Stimulated activated CD8-positive, alpha-beta memory T cell treated with anti-CD3 and anti-CD28 coated beads, Interleukin-7, amount 100 ng/mL, for 1 hour (primary cell): ENCODE data around the gene PKP3.
"Not testable (repeated sequence)": the region's sequence is repeated elsewhere in the genome, so short reads cannot be mapped to it uniquely, and the experiment has no call there.

ENCODE experiments used
- DNase-seq, 2 donors: peaks; one replicate each; pipeline ENCODE4 v3.0.0-alpha.2; 2020; ENCODE audit warnings: low read depth in 2 of 2

Gene PKP3, protein sequence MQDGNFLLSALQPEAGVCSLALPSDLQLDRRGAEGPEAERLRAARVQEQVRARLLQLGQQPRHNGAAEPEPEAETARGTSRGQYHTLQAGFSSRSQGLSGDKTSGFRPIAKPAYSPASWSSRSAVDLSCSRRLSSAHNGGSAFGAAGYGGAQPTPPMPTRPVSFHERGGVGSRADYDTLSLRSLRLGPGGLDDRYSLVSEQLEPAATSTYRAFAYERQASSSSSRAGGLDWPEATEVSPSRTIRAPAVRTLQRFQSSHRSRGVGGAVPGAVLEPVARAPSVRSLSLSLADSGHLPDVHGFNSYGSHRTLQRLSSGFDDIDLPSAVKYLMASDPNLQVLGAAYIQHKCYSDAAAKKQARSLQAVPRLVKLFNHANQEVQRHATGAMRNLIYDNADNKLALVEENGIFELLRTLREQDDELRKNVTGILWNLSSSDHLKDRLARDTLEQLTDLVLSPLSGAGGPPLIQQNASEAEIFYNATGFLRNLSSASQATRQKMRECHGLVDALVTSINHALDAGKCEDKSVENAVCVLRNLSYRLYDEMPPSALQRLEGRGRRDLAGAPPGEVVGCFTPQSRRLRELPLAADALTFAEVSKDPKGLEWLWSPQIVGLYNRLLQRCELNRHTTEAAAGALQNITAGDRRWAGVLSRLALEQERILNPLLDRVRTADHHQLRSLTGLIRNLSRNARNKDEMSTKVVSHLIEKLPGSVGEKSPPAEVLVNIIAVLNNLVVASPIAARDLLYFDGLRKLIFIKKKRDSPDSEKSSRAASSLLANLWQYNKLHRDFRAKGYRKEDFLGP

DNA sequence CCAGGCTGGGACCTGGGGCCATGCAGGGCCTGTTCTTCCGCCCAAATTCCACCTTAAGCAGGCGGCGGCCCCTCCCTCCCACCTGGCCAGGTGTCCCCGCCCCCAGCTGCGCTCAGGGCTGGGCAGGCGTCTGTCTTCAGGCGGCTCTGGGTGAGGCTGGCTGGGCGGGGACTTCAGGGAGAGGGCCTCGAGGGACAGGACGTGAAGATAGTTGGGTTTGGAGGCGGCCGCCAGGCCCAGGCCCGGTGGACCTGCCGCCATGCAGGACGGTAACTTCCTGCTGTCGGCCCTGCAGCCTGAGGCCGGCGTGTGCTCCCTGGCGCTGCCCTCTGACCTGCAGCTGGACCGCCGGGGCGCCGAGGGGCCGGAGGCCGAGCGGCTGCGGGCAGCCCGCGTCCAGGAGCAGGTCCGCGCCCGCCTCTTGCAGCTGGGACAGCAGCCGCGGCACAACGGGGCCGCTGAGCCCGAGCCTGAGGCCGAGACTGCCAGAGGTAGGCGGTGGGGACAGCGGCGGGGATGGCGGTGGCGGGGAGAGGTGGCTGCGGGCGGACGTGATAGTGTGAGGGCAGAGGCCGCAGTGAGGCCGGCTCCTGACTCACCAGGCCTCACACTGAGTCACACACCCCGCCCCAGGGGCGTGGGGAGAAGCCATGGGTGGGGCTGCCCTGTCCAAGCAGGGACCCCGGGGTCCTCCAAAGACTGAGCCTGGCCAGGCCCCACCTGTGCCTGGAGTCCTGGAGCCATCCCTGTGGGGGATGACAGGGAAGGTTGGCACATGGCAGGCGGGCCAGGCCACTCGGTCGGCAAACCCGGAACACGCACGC lies at the start of gene PKP3:
Gene PKP3, plus strand, starts transcription at position 176 of the 824 bp plus-strand sequence. Its CDS starts 84 bp downstream, at position 260.
- DNase-seq, result no peak

DNA sequence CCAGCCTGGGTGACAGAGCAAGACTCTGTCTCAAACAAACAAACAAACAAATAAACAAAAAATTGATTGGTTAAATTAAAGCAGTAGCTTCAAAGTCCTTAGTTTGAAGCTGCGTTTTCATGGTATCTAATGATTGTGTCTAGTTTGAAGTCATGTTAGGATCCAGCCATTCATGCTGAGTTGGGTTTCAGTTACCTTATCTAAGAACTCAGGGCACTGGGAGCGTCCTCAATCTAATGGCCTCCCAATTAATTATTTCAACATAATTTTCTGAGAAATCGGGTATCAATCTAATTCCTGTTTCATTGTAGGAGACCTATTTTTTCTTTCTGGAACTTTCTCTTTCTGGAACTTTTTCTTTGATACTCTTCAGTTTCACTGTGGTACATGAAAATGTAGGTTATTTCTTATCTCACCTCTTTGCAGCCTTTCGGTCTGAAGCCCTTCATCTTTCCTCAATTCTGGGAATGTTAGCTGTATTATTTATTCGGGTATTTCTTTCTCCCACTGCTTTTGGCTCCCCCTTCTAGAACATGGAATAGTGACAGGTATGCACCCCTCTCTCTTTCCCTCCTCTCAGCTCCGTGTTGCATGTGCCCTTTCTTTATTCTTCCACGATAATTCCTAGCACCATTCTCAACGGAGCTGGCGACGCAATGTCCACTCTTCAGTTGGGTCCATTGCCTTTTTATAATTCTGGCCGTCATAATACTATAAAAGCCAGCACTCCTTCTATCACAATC lies 49.0 kb upstream of the PKP3 start:
- no peak for DNase-seq

DNA sequence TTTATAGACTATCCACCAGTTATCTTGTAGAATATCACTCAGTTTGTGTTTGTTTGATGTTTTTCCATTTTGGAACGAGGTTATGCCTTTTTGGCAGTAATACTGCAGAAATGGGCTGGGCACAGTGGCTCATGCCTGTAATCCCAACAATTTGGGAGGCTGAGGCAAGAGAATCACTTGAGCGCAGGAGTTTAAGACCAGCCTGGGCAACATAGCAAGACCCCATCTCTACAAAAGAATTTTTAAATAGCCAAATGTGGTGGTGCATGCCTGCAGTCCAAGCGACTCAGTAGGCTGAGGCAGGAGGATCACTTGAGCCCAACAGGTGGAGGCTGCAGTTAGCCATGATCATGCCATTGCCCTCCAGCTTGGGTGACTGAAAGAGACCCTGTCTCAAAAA lies 47.5 kb upstream of the PKP3 start:
- no peak for DNase-seq

DNA sequence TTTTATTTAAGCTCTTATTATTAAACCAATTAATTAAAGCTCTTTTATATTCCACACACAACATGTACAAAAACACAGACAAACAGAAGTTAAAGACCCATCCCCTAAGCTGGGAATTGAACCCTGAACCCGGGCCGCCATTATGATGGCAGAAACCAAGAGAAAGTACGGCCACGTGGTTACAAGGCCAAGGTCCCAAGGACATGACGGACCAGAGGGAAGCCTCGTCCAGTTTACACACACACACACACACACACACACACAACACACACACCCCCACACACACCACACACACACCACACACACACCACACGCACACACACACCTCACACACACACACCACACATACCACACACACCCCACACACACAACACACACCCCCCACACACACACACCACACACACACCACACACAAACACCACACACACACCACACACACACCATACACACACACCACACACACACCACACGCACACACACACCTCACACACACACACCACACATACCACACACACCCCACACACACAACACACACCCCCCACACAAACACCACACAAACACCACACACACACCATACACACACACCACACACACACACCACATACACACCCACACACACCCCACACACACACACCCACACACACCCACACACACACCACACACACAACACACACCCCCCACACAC lies 44.6 kb upstream of the PKP3 start:
- DNase-seq, result not testable (repeated sequence)

DNA sequence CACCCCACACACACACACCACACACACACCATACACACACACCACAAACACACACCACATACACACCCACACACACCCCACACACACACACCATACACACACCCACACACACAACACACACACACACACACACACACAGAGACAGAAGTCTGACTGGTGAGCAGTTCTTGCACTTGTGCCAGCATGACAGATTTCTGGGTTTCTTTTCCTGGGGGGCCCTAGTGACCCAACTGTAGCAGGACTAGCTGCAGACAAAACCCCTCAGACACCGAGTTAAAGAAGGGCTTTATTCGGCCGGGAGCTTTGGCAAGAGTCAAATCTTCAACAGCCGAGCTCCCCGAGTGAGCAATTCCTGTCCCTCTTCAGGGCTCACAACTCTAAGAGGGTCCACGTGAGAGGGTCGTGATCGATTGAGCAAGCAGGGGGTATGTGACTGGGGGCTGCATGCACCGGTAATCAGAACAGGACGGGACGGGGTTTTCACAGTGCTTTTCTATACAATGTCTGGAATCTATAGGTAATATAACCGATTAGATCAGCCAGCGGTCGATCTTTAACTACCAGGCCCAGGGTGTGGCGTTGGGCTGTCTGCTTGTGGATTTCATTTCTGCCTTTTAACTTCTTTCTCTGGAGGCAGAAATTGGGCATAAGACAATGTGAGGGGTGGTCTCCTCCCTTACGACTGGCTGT lies 43.8 kb upstream of the PKP3 start:
- DNase-seq, result not testable (repeated sequence)

DNA sequence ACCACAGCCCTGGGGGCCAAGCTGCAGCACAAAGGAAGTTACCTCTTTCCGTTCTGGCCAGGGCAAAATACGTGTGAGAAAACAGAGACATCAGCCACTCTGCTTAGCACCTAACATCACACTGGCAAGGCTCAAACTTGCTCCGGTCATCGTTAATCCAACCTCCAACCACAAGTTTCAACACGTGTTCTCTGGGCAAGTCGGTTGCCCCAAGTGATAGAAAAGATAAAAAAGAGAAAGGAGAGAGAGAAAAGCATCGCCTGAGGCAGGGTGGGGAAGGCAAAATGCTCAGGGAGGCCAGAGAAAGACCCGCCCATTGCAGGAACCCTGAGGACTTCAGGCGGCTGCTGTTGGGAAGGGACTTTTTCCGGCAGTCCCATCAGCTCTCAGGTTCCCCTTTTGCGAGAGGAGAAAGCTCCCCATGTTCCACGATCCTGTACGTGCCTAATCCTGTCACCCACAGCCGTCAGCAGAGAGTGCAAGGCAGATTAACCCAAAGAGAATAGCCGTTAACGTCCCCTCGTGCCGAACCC lies 43.2 kb upstream of the PKP3 start:
- no peak for DNase-seq

DNA sequence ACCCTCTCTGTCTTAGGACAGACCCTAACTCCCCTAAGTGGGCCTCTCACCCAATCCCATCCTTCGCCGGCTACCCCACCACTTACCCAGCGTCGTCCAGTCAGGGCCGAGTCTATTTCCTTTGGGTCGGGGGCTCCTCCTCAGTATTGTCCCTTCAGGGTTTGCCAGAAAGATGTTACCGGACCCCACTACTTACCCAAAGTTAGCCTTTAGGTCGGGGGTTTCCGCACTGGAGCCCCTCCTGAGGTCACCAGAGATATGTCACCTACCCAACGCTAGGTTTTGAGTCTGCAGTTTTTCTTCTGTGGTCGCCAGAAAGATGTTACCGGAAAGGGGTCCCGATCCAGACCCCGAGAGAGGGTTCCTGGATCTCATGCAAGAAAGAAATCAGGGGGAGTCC lies 42.6 kb upstream of the PKP3 start:
- DNase-seq, result no peak

DNA sequence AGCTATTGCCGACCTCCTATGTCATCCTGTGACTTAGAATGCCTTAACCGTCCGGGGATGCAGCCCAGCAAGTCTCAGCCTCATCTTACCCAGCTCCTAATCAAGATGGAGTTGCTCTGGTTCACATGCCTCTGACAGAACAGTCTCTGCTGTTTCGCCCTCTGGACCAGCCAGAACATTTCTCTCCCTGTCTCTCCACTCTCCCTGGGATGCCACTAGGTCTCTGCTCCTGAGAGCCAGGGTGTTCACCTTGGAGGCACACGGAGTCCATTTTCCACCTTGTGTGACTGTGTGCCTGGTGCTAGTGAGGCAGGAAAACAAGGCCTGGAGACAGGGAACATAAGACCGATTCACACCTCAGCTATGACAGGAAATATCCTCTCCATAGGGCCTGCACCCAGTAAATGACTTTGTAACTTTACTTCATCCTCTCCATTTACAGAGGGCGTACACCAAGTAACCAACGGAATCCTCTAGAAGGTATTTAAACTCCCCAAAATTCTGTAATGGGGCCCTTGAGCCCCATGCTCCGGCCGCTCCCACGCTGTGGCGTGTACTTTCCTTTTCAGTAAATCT lies 41.5 kb upstream of the PKP3 start:
- DNase-seq, result no peak

DNA sequence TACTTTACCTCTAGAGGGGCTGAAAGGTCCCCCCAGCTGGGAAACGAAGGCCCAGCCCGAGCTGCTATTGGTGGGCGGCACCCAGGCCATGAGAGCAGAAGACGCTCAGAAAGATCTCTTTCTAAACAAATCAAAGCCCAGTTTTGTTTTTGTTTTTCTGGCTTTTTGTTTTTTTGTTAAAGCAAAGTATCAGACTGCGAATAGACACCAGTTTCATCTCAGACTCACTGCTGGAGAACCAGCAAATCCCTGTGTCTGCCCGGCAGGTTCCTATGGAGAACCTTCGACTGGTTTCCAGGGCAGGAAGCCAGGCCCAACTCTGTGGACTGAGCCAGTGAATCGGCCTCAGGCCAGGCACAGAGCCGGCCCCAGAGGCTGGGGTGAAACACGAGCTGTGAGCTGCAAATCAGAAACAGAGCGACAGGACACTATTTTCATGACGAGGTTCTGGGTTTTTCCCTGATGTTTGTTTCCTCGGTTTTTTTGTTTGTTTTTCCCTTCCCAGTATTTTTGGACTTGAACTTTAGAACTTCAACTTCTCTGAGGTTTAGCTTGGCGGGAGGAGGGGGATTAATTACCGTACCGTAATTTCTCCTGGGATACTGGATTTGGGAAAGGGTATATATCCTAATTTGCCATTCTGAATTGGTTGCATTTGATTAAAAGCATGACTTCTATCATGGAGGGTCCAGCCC lies 40.7 kb upstream of the PKP3 start:
- no peak for DNase-seq

DNA sequence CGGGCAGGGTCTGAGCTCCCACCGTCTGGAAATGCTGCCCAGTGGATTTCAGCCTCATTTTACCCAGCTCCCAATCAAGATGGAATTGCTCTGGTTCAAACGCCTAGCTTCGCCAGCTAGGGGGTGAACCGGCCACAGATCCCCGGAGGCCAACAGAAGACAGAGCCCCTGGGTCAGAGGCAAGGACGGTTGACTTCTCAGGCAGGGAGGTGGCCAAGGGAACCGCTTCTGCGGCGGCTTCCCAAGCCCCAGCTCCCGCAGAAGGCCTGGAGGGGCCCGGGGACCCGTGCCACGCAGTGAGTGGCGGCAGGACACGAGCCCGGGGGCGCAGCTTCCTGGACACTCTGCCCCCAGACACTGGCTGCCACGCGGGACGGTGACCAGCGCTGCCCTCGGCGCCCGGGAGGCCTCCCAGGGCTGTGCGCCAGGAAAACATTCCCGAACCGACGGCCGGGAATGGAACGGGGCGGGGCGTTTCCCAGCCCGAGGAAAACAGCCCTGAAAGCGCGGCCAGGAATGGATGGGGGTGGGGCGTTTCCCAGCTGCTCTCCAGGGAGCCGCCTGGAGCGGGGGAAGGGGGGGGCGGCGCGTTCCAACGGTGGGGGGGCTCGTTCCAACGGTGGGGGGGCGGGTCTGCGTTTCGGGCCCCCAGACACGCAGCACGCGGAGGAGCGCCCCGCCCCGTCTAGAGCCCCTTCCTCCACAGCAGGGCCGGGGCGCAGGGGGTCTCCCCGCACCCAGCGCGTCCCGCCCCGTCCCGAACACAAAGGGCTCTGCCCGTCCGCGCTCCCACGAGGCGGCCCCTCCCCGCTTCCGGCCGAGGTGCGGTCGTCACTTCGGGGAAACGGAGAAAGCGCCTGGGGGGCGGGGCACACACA lies 38.2 kb upstream of the PKP3 start:
- DNase-seq, result peak; percentile 58 to 73

DNA sequence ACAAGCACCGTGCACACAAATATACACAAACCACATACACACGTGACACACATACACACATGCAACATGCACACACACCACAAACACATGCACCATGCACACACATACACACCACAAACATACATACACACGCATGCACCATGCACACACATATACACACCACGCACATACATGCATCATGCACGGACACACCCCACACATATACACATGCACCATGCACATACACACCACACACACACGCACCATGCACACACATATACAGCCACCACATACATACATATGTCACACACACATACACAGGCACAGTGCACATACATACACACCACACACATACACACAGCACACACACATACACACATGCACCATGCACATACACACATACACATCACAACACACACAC lies 37.4 kb upstream of the PKP3 start:
- no peak for DNase-seq

DNA sequence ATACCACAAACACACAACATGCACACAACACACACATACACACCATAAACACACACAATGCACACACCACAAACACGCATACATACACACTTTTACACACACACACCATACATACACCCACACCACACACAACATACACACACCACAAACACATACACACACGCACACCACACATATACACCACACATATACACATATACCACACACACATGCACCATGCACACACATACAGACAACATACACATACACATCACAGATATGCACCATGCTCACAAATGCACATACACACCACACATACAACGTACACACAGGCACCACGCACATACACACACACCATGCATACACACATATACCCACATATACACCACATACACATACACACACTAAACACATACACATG lies 36.4 kb upstream of the PKP3 start:
- no peak for DNase-seq

DNA sequence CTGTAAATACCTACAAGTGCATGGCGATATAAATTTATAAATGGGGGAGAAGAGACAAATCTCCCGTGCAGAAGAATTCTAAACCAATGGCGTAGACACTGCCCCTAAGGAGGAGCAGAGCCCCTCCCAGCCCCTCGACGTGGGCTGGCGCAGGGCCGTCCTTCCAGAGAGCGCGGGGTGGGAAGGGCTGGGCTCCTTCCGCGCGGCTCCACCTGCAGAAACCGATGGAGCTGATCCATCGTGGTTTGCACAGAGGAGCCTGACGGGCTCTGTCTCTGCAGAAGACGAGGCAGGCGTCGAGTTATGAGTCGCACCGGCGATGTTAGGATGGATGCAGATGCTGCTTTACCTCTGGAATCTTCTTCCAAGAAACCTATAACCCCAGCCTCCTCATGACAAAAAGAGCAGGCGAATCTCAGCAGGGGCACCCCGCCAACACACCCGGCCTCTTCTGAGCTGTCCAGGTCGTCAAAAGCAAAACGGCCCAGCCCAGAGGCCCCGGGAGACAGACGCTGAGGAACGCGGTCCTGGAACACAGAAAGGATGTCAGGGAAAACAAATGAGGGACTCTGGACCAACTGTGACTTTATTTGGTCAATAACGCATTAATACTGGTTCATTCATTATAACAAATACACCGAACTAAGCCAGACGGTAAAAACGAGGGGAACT lies 35.7 kb upstream of the PKP3 start:
- DNase-seq, result no peak

DNA sequence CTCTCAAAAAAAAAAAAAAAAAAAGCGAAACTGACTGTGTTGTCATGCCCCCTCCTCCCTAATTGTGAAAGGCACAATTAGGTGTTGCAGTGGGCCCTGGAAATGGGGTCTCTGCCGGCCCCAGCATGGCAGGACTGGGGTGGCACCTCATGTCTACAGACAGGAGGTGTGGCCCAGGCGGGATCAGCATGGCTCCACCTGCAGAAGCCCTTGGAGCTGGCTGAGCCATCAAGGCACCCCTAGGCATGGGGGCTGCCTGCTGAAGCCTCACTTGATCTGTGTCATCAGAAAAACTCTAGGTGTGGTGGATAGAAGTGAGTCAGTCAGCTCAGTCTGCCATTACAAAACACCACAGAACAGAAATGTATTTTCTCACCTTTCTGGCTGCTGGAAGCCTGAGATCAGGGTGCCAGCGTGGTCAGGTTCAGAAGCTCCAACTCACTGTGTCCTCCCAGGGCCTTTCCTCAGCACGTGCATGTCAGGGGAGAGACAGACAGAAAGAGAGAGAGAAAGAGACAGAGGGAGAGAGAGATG lies 34.8 kb upstream of the PKP3 start:
- peak in 1 of 2 donors; percentile 14 for DNase-seq

DNA sequence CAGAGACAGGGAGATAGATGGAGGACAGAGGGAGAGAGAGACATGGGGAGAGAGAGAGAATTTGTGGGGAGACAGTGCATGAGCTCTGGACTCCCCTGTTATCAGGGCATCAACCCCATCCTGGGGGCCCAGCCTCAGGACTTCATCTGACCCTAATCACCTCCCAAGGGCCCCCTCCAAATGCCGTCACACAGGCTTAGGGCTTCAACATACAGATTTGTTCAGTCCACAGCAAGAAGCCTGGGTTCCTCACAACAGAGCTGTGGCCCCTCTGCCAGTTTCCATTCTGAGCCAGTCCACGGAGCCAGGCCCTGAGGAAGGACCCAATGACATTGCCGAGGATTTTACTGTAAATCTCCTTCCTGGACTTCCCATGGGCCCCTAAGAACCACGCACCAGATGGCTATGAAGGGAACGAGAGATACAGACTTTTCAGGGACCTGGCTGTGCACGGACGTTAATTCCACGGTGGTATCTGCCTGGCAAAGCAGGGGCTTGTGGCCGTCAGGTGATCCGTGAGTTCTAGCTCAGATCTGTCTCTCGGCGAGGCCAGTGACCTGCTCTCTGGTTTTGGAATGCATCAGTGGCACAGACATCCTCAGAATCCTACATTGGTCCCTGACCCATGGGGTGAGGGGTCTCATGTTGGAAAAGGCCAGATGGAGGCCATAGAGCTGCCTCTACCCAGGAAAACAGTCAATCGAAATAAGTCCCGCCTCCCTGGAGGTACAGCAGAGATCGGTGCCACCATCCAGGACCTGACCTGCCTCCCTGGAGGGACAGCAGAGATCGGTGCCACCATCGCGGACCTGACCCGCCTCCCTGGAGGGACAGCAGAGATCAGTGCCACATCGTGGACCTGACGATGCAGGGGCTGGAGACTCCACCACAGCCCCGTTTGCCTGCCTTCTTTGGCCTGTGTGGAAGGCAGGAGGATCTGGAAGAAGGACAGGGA lies 33.4 kb upstream of the PKP3 start:
- DNase-seq, result no peak
